Cardiac fibroblast (primary cell): ENCODE measurements around the gene COPS7B.

Experiments
- DNase-seq, 2 donors: peaks; one replicate each; pipeline versions ENCODE4 v3.0.0 to v3.0.0-alpha.2; 2010; ENCODE audit warnings: low read depth in 2 of 2
- H3K4me3 ChIP-seq, 2 donors: replicated peaks in 1 of 2; 1 replicate in 1 of 2; 2 replicates in 1 of 2; pipeline ENCODE4 v1.5.1; 2011; ENCODE audit warnings: low read depth in 2 of 2, low read length in 2 of 2, mild to moderate bottlenecking in 2 of 2, moderate library complexity in 1 of 2
- CTCF ChIP-seq: IDR thresholded peaks from one replicate; pipeline ENCODE4 v1.5.1; 2011; ENCODE audit warnings: low read depth, mild to moderate bottlenecking, low read length, inconsistent platforms

Gene COPS7B

GRCh38 chr2:231854616-231855125, 68.4 kb downstream of the COPS7B start:
- no peak for DNase-seq
- H3K4me3 ChIP-seq, result no peak overlapping the region
- no peak for TF ChIP-seq CTCF

- no peak overlapping the region for H3K4me3 ChIP-seq
- no peak for DNase-seq
- TF ChIP-seq CTCF, result no peak
Measured at GRCh38 chr2:231856959-231857358, 70.7 kb downstream of the COPS7B start.
